GM06990 (cell line): ENCODE results near the gene SLC35A4.

Experiments
- DNase-seq: peaks from one replicate; pipeline ENCODE4 v3.0.0-alpha.2; 2011; ENCODE audit not compliant: insufficient read length; ENCODE audit errors: extremely low read depth
- H3K27me3 ChIP-seq: replicated peaks from 2 replicates; pipeline ENCODE4 v1.6.0; 2011; ENCODE audit warnings: low read length; ENCODE audit not compliant: control insufficient read depth, insufficient read depth
- H3K36me3 ChIP-seq: 2 replicates; pipeline ENCODE4 v1.5.1; 2011; ENCODE audit warnings: low read length; ENCODE audit not compliant: control insufficient read depth, insufficient read depth
- H3K4me3 ChIP-seq: replicated peaks from 2 replicates; pipeline ENCODE4 v1.5.1; 2011; ENCODE audit warnings: low read depth, mild to moderate bottlenecking, control low read depth, low read length
- TF ChIP-seq, protein P1 (sequence below): IDR thresholded peaks from 2 replicates; pipeline ENCODE4 v1.5.1; 2011; ENCODE audit warnings: low read length, control low read depth, mild to moderate bottlenecking, inconsistent platforms; ENCODE audit not compliant: insufficient read depth, poor library complexity, severe bottlenecking

The SLC35A4 gene

DNA sequence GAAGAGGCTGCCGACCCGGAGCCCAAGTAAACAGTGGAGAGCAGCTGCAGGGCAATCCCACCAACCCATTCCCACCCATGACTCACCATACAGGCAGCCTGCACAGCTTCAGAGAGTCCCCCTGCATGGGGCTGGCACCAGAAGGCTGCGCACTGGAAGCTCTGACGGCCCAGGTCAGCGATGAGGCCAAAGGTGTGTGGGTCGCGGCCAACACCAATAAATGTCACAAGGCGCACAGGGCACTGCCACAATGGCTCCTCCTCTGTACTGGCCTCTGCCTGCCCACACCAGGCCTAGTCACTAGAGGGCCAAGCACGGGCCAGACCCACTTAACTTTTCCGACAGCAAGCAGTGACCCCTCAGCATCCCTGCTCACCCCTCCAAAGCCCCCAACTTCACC lies 4.4 kb upstream of the SLC35A4 start:
- TF ChIP-seq, protein P1, sequence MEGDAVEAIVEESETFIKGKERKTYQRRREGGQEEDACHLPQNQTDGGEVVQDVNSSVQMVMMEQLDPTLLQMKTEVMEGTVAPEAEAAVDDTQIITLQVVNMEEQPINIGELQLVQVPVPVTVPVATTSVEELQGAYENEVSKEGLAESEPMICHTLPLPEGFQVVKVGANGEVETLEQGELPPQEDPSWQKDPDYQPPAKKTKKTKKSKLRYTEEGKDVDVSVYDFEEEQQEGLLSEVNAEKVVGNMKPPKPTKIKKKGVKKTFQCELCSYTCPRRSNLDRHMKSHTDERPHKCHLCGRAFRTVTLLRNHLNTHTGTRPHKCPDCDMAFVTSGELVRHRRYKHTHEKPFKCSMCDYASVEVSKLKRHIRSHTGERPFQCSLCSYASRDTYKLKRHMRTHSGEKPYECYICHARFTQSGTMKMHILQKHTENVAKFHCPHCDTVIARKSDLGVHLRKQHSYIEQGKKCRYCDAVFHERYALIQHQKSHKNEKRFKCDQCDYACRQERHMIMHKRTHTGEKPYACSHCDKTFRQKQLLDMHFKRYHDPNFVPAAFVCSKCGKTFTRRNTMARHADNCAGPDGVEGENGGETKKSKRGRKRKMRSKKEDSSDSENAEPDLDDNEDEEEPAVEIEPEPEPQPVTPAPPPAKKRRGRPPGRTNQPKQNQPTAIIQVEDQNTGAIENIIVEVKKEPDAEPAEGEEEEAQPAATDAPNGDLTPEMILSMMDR, result no peak

DNA sequence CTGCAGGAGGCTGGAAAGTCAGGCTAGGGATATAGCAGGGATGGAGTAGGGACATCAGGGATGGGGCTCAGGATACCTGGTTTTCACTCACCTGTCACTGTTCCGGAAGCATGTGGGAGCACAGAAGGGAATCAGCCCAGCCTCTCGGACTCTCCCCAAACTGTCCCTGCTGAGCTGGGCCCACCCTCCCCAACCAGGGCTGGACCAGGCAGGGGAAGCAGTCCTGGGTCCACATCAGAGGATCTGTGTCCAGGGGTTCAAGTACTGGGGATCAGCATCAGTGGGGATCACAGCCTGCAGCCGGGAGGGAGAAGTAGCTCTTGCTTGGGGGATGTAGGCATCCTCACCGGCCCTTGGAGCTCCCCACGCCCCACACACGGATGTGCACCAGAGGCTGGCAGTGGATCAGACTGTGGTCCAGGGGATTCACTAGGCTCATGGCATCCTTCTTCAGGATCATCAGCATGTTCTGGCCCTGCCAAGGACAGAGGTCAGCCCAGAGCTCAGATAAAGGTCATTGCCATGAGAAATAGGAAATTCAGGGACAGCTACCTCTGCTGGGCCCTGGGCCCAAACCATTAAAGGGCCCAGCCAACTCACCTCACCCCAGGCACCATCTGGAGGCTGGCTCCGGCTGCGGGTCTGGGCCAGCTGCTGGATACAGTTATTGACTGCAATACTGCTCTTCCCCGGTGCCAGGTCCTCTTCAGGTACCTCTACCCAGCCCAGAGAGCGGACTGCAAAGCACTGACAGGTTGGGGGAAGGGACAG lies 2.7 kb upstream of the SLC35A4 start:
- Histone ChIP-seq H3K36me3 (peaks cover 11% of the 10 kb centered on the region), H3K27me3 (no peaks in the 10 kb centered on the region), H3K4me3 (no peak overlapping the region)
- DNase-seq, result no peak
- TF ChIP-seq, protein P1, result no peak

More for the DNA sequence above, 4.4 kb upstream of the SLC35A4 start:
- no peak for DNase-seq
- no peaks in the 10 kb centered on the region for H3K27me3 ChIP-seq
- H3K36me3 ChIP-seq, result peaks cover 7% of the 10 kb centered on the region; the same call in 1 of the 2 replicates
- H3K4me3 ChIP-seq, result no peak overlapping the region

DNA sequence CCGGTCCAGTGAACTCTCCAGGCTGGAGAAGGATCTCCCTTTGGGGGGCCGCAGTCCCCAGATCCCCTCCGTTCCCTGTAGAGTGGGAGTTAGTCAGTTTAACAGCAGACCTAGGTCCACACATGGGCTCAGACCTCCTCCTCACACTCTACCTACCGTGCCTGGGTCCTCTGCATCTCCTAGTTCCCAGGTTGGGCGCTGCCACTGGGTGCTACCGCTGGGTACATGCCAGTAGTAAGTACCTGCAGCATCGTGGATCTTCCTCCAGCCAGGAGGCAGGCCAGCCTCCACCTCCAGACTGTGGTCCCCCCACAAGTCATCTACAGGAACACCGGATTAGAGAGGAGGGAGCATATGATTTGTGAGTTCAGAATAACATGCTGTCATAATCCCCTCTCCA lies 1.0 kb upstream of the SLC35A4 start:
- no peak for DNase-seq
- Histone ChIP-seq H3K4me3 (peak overlapping the region; percentile 88), H3K36me3 (peaks cover 23% of the 10 kb centered on the region), H3K27me3 (no peaks in the 10 kb centered on the region)
- TF ChIP-seq, protein P1, result no peak

DNA sequence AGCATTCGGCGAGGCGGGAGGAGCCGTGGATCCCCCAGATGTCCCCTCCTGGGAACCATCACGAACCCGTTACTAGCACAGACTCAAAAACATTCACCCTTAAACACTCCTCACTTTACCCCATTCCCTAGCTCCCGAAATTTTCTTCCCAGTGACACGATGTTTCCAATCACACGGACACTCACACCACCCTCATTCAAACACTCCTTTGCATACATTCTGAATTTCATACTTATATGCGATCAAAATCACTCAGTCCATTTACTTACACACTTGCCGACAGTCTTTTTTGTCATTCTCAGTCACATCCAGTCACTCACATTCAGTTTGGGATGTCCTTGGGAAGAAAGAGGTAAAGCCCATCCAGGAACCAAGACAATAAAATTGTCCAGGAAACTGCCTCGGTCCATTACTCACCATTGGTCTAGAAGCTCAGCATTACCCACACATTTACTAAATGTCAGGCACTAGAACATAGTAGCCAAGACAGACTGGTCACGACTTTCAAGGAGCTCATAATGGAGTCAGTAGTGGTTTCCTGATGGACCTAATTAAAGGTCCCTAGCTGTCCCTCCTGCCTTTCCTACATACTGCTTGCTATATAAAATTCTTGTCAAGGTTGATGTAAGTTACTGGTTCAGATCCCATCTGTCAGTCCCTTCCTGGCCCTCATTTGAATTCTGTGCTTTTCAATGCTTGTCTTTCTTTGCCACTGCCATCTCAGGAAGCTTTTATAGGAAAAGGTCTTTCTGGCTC lies 574 bp downstream of the SLC35A4 start:
- Histone ChIP-seq H3K4me3 (peak overlapping the region; percentile 88), H3K36me3 (peaks cover 22% of the 10 kb centered on the region), H3K27me3 (no peaks in the 10 kb centered on the region)
- TF ChIP-seq, protein P1, result no peak
- DNase-seq, result no peak

DNA sequence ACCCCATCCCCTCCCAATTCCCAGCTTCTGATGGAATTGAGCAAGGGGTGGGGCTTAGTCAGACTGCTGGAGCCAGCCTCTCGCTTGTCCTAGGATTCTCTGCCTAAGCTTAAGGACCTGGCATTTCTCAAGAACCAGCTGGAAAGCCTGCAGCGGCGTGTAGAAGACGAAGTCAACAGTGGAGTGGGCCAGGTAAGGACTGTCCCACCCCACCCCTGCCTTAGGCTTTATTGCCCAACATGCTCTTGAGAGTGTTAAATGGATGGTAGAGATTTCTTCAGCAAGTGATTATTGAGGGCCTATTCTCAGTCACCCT lies 1.1 kb downstream of the SLC35A4 start:
- DNase-seq, result no peak
- Histone ChIP-seq H3K36me3 (peaks cover 19% of the 10 kb centered on the region), H3K27me3 (no peaks in the 10 kb centered on the region), H3K4me3 (peak overlapping the region; percentile 88)
- TF ChIP-seq, protein P1, result no peak
